Vagina (tissue), 2 donors: Measurements from ENCODE around the gene DARS2. TPM values are rescaled to one million over a fixed set of nuclear protein-coding genes. Genes with fewer than 3 reads are reported as not detected.

Experiments used
- DNase-seq, 2 donors: peaks; one replicate each; pipeline ENCODE4 v3.0.0-alpha.2; 2017; ENCODE audit errors: extremely low spot score in 2 of 2
- H3K27ac ChIP-seq: fragments of 200-600 bp; sonication (generic); one replicate; pipeline ENCODE4 v1.5.1; 2019
- H3K27me3 ChIP-seq: fragments of 200-600 bp; sonication (generic); one replicate; pipeline ENCODE4 v1.5.1; 2019
- H3K36me3 ChIP-seq, 2 donors: fragments of 200-600 bp; sonication (generic); one replicate each; pipeline ENCODE4 v1.5.1; 2017 to 2019
- H3K4me1 ChIP-seq: fragments of 200-600 bp; sonication (generic); one replicate; pipeline ENCODE4 v1.5.1; 2019
- H3K4me3 ChIP-seq, 2 donors: fragments of 200-600 bp; sonication (generic); 1 replicate in 1 of 2; 2 replicates in 1 of 2; pipeline ENCODE4 v1.5.1; 2016 to 2019
- H3K9me3 ChIP-seq: fragments of 200-600 bp; sonication (generic); one replicate; pipeline ENCODE4 v1.5.1; 2019
- POLR2A ChIP-seq, 2 donors: fragments of 450-650 bp; IDR thresholded peaks; one replicate each; pipeline ENCODE4 v1.6.1; 2017; ENCODE audit warnings: antibody characterized with exemption in 2 of 2, mild to moderate bottlenecking in 2 of 2, moderate library complexity in 2 of 2
- POLR2AphosphoS5 ChIP-seq, 2 donors: sonication (generic); formaldehyde crosslinking; IDR thresholded peaks; one replicate each; pipeline ENCODE4 v1.9.0; 2017; ENCODE audit warnings: antibody characterized with exemption in 2 of 2, mild to moderate bottlenecking in 2 of 2, low read depth in 1 of 2; ENCODE audit not compliant: insufficient read depth in 1 of 2
- intact Hi-C: fragments of 100-400 bp; cut with DNase I; formaldehyde crosslinking; loops from one replicate; pipeline ENCODE4 v1.15.1; 2023
- total RNA-seq: library from RNA; depleted of rRNA; stranded (reverse); fragments of >200 nt; gene quantifications from one replicate; pipeline ENCODE4 v1.2.3, GENCODE V29; 2016
- TF ChIP-seq, protein P1 (sequence below), 3 experiments: fragments of 450-650 bp in 2 of 3; fragments of 200-600 bp in 1 of 3; sonication (generic) in 1 of 3; IDR thresholded peaks; one replicate each; pipeline ENCODE4 v1.5.1; 2017 to 2019; ENCODE audit warnings: antibody characterized with exemption in 3 of 3, mild to moderate bottlenecking in 2 of 3, moderate library complexity in 2 of 3

Gene DARS2
- total RNA-seq, 1 donor from 2014 or later: 6.4 TPM

- H3K4me1 ChIP-seq: no peaks in the 10 kb centered on the region
- no peaks in the 10 kb centered on the region for H3K9me3 ChIP-seq
- H3K4me3 ChIP-seq: no peak overlapping the region
- TF ChIP-seq POLR2A (IDR thresholded peaks at IDR 0.05) (no peak), POLR2AphosphoS5 (IDR thresholded peaks at IDR 0.05; ENCODE audit: insufficient read depth in 1 of 2, low read depth in 1 of 2) (no peak)
- TF ChIP-seq, protein P1, sequence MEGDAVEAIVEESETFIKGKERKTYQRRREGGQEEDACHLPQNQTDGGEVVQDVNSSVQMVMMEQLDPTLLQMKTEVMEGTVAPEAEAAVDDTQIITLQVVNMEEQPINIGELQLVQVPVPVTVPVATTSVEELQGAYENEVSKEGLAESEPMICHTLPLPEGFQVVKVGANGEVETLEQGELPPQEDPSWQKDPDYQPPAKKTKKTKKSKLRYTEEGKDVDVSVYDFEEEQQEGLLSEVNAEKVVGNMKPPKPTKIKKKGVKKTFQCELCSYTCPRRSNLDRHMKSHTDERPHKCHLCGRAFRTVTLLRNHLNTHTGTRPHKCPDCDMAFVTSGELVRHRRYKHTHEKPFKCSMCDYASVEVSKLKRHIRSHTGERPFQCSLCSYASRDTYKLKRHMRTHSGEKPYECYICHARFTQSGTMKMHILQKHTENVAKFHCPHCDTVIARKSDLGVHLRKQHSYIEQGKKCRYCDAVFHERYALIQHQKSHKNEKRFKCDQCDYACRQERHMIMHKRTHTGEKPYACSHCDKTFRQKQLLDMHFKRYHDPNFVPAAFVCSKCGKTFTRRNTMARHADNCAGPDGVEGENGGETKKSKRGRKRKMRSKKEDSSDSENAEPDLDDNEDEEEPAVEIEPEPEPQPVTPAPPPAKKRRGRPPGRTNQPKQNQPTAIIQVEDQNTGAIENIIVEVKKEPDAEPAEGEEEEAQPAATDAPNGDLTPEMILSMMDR (IDR thresholded peaks at IDR 0.05): no peak
- peaks cover 0 to 16% of the 10 kb centered on the region in 2 donors for H3K36me3 ChIP-seq
- H3K27ac ChIP-seq: no peak overlapping the region
- H3K27me3 ChIP-seq: no peaks in the 10 kb centered on the region
- no peak for DNase-seq
- intact Hi-C loops: no loop called here
These were observed 63.2 kb downstream of the DARS2 start for GRCh38 chr1:173887627-173888026.

DNA sequence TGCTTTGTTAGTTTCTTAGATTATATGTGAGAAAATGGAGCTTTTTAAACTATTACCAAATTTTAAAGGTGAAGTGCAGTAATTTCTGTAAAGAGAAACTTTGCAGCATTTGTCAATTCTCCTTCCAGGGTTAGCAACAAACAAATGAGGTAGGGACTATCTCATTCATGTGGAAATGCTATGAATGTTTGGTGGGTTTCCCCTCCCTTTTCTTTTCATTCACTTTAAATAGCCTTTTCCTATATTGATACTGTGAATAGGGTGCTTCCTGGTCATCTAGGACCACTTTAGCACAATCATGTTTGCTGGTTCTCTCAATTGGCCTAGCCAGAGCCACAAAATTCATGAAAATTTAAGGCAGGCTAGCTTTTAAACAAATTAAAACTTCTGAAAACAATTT is 64.3 kb downstream of the DARS2 start:
- intact Hi-C loops: no loop called here
- H3K4me3 ChIP-seq: no peak overlapping the region
- TF ChIP-seq, protein P1 (IDR thresholded peaks at IDR 0.05): no peak
- TF ChIP-seq POLR2A (IDR thresholded peaks at IDR 0.05) (no peak), POLR2AphosphoS5 (IDR thresholded peaks at IDR 0.05; ENCODE audit: insufficient read depth in 1 of 2, low read depth in 1 of 2) (no peak)
- no peak for DNase-seq
- H3K27me3 ChIP-seq: no peaks in the 10 kb centered on the region
- H3K9me3 ChIP-seq: no peaks in the 10 kb centered on the region
- H3K4me1 ChIP-seq: no peaks in the 10 kb centered on the region
- peaks cover 0 to 16% of the 10 kb centered on the region in 2 donors for H3K36me3 ChIP-seq
- no peak overlapping the region for H3K27ac ChIP-seq

DNA sequence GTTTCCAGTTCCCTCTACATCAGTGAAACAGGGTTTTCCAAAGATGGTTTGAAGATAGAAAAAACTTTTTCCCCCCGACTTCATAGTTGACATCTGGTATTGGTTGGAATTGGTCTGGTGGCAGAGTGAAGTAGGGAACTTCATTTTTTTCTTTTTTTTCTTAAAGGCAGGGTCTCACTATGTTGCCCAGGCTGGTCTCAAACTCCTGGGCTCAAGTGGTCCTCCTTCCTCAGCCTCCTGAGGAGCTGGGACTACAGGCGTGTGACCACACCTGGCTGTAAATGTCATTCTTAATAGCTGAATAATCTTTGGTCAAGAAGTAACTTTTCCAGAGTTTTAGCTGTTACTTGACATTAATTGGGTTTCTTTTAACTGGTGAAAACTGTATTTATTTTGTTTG is 65.4 kb downstream of the DARS2 start:
- Histone ChIP-seq H3K36me3 (peaks cover 0 to 16% of the 10 kb centered on the region in 2 donors), H3K27me3 (no peaks in the 10 kb centered on the region), H3K4me3 (no peak overlapping the region), H3K4me1 (no peaks in the 10 kb centered on the region), H3K9me3 (no peaks in the 10 kb centered on the region), H3K27ac (no peak overlapping the region)
- intact Hi-C loops: no loop called here
- no peak for DNase-seq
- TF ChIP-seq POLR2AphosphoS5 (IDR thresholded peaks at IDR 0.05; ENCODE audit: insufficient read depth in 1 of 2, low read depth in 1 of 2): no peak

GRCh38 chr1:173893611-173894010 is 69.1 kb downstream of the DARS2 start:
- intact Hi-C loops: no loop called here
- no peaks in the 10 kb centered on the region for H3K36me3 ChIP-seq
- DNase-seq: no peak
- H3K9me3 ChIP-seq: no peaks in the 10 kb centered on the region
- no peak overlapping the region for H3K27ac ChIP-seq
- no peak overlapping the region for H3K4me3 ChIP-seq
- no peaks in the 10 kb centered on the region for H3K4me1 ChIP-seq
- no peaks in the 10 kb centered on the region for H3K27me3 ChIP-seq
- TF ChIP-seq POLR2AphosphoS5 (IDR thresholded peaks at IDR 0.05; ENCODE audit: insufficient read depth in 1 of 2, low read depth in 1 of 2): no peak
- TF ChIP-seq POLR2A (IDR thresholded peaks at IDR 0.05): no peak

DNA sequence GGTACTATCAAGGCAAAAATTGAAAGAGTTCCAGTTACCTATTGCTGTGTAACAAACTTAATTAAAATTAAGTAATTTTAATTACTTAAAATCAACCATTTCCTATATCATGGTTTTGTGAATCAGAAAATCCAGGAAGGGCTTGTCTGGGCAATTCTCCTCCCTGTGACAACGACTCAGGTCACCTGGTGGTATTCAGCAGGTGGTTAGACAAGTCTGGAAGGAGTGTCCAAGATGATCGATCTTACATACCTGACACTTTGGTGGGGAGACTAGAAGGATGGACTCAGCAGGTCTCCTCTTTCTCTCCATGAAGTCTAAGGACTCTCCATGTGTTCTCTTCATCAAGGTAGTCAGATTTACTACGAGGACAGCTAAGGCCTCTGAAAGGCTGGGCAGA is 69.7 kb downstream of the DARS2 start:
- intact Hi-C loops: no loop called here

DNA sequence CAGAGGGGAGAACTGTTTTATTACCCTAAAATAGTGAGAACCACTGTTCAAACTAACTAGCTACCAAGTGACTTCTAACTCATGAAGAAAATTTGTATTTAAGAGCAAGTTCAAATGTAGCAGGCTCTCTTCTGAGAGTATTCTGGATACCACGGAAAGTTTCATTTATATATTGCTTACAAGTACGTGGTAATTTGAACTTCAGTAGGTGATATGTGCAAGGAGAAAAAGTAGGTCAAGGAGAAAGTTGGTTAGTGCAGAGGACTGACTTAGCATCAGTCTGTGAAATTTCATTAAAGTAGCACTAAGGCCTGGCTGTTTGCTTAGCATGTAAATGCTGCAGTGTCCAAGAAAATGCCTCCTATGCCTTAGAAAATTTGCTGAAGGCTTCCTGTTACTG is 76.0 kb downstream of the DARS2 start:
- Histone ChIP-seq H3K36me3 (no peaks in the 10 kb centered on the region), H3K27ac (no peak overlapping the region), H3K27me3 (no peaks in the 10 kb centered on the region), H3K4me3 (no peak overlapping the region), H3K9me3 (no peaks in the 10 kb centered on the region), H3K4me1 (no peaks in the 10 kb centered on the region)
- DNase-seq: no peak
- intact Hi-C loops: no loop called here
- no peak for TF ChIP-seq POLR2A (IDR thresholded peaks at IDR 0.05)
- no peak for TF ChIP-seq POLR2AphosphoS5 (IDR thresholded peaks at IDR 0.05; ENCODE audit: insufficient read depth in 1 of 2, low read depth in 1 of 2)
- TF ChIP-seq, protein P1 (IDR thresholded peaks at IDR 0.05): no peak

More for the DNA sequence above, 69.7 kb downstream of the DARS2 start:
- no peaks in the 10 kb centered on the region for H3K27me3 ChIP-seq
- H3K9me3 ChIP-seq: no peaks in the 10 kb centered on the region
- no peak for TF ChIP-seq POLR2A (IDR thresholded peaks at IDR 0.05)
- TF ChIP-seq POLR2AphosphoS5 (IDR thresholded peaks at IDR 0.05; ENCODE audit: insufficient read depth in 1 of 2, low read depth in 1 of 2): no peak
- TF ChIP-seq, protein P1 (IDR thresholded peaks at IDR 0.05): no peak
- H3K4me3 ChIP-seq: no peak overlapping the region
- DNase-seq: no peak
- no peaks in the 10 kb centered on the region for H3K36me3 ChIP-seq
- no peak overlapping the region for H3K27ac ChIP-seq
- no peaks in the 10 kb centered on the region for H3K4me1 ChIP-seq
